GM18499 (cell line): Measurements from ENCODE around the gene LHFPL6.

ENCODE experiments used
- ATAC-seq: cut with Tn5 transposase; IDR thresholded peaks from one replicate; pipeline ENCODE4 v1.9.1; 2021; ENCODE audit warnings: moderate number of reproducible peaks; ENCODE audit not compliant: insufficient read depth, unreplicated experiment

LHFPL6 gene

GRCh38 chr13:39422845-39423565 lies 180.0 kb downstream of the LHFPL6 start:
- ATAC-seq: no peak

- no peak for ATAC-seq
Measured at GRCh38 chr13:39419876-39420275, 183.1 kb downstream of the LHFPL6 start.

GRCh38 chr13:39419068-39419467 lies 183.9 kb downstream of the LHFPL6 start:
- no peak for ATAC-seq

DNA sequence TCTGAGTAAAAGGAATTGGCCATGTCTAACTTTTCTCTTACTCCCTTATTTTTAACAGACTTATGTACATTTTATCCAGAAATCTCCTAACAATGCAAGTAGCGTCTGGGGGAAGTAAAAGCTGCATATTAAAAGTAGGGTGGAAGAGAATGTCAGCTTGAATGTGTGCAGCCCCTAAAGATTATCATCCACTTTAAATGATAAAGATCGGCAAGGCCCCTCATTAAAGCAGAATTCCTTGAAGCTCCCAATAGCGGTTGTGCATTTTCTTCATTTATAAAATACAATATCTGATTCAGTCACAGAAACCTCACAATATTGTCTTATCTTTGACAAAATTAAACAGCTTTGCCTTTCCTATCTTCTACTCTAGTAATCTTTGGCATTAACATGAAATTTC lies 184.6 kb downstream of the LHFPL6 start:
- ATAC-seq: no peak

DNA sequence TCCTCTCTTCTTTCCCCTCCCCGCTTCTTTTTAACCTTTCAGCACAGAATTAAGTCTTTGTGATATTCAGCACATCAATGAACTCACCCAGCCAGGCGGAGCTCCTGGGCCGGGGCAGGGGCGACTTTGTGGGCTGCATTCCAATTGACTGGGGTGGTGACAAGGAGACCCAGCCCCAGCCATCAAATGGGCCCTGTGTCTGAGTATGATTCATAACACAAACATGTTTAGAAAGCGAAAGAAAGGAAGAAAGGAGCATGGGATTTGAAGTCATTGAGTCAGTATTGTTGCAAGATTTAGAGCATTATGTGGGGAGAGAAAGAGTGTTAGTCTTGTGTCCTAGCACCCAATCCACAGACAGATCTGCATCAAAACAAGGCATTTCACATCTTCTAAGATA lies 185.3 kb downstream of the LHFPL6 start:
- no peak for ATAC-seq

- no peak for ATAC-seq
Measured at GRCh38 chr13:39417131-39417530, 185.9 kb downstream of the LHFPL6 start.

DNA sequence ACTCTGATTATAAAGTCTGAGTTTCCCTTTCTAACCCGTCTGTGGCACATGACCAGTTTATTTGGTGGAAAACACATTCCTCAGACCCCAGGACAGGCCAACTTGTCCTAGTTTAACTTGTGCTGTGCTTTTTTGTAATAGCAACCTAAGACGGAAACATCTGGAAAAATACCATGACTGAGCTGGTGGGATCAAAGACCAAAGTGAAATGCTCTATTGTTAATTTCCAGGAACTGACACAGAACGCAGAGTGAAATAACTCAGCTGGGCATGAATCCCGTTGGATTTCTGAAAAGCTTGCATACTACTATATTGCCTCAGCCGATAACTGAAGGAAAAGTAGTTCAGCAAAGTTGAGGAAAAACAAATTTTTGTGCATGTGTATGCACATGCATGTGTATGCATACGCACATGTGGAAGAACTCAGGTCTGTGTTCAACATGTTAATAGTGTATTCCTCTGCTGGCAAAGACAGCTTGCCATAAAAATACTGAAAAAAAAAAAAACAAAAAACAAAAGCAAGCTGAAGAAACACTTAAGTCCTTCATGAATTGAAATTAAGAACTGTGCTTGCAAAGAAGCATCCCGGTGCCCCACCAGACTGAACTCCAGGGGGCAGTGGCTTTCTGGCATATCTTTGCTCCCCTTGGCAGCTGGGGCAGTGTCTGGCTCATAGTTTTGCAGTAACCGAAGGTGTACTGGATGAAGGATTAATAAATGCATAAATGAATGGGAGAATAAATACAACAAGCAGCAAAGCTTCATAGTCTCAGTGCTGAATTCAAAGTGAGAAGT lies 187.8 kb downstream of the LHFPL6 start:
- ATAC-seq: no peak

- ATAC-seq: no peak
Measured at GRCh38 chr13:39414339-39414738, 188.7 kb downstream of the LHFPL6 start.

DNA sequence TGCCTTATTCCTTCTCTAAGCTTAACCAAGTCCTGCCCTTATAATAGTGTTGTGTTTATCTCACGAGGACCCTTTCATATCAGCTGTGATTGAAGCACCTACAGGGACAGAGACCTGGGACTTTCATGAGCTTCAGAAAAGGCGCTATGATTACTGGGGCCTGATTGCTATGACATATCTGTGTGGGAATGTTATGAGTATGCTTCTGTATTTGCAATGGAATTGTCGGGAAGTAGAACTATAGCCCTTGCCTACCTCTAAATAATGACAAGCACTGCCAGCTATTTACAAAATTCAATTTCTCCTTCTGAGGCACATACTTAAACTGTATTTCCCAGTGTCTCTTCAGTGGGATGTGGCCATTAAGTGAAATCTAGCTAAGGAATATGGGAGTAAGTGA lies 191.5 kb downstream of the LHFPL6 start:
- ATAC-seq: no peak

GRCh38 chr13:39410964-39411363 lies 192.0 kb downstream of the LHFPL6 start:
- no peak for ATAC-seq

DNA sequence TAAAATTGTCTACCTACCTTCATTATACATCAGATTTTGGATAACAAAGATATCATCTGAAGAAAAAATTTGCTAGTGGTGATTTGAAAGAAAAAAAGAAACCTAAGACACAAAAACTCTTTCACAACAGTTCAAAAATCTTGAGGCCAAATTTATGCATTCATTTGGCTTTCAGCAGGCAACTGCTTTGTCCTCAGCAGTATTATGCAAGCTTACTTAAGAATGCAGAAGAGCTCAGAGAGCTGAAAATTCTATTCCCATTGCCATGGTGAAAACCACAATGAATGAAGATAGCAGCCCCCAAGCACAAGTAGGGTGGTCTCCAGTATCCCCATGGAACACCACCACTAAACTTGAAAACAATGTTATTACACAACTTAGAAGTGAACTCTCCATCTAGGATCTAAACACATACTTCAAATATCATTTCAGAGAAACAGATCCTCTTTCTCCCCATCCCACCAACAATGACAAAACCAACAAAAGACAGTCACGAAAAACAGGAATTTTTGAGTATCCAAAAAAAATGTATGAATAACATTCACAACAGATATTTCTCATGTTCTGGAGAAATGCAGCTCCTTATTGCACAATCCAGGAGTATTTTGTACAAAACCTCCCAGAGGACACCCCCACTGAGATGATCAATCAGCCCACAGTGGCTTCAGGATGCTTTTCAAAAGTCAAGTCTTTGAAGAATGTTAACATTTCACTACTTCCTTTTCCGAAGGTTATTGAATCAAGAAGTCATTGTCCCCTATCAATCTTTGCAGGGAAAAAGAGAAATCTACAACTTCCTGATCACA lies 192.7 kb downstream of the LHFPL6 start:
- no peak for ATAC-seq

- no peak for ATAC-seq
Measured at GRCh38 chr13:39408512-39408911, 194.5 kb downstream of the LHFPL6 start.

- ATAC-seq: no peak
Measured at GRCh38 chr13:39407786-39408185, 195.2 kb downstream of the LHFPL6 start.

DNA sequence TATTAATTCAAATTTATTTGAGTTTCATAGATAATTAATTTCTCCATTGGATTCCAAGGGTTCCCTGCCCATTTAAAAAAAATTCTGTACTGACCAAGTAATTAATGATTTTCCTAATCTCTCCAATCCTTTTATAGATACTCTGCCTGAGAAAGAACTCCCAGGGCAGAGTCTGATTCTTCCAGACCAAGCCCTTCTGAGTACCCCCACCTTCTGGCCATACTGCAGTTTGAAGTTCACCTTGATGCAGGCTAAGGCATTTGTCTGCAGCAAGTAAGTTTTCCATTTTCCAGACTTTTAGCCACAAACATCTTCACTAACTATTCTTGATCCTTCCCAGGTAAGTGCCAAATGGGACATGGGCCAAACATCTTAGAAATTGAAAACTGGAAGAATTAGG lies 195.9 kb downstream of the LHFPL6 start:
- no peak for ATAC-seq

- ATAC-seq: peak; percentile 68
Measured at GRCh38 chr13:39406688-39407087, 196.3 kb downstream of the LHFPL6 start.

GRCh38 chr13:39405596-39406205 lies 197.3 kb downstream of the LHFPL6 start:
- ATAC-seq: no peak

- ATAC-seq: no peak
Measured at GRCh38 chr13:39405107-39405506, 197.9 kb downstream of the LHFPL6 start.

- ATAC-seq: no peak
Measured at GRCh38 chr13:39403106-39403505, 199.9 kb downstream of the LHFPL6 start.

DNA sequence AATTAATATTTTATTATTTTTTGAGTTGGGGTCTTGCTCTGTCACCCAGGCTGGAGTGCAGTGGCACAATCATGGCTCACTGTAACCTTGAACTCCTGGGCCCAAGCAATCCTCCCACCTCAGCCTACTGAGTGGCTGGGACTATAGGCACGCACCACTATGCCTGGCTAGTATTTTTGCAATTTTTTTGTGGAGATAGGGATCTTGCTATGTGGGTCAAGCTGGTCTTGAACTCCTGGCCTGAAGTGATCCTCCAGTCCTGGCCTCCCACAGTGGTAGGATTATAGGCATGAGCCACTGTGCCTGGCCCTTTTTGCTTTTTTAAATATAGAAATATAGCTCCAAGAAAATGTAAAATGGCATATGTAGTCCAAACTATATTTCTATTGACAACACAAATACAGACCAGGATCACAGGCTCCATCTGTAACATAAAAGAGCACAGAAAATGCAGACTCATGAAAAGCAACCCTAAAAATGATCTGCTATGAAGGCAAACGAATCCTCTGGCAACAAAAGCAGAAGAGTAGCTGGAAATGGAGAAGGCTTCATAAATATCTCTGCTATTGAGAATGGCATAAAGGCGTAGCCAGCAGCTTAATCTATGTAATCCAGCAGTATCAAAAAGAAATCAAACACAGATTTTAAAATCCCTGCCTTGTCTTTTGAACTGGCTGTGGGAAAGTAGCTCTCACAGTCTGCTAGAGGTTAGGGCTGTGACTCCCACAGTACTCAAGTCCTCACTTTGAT lies 200.6 kb downstream of the LHFPL6 start:
- no peak for ATAC-seq

- ATAC-seq: no peak
Measured at GRCh38 chr13:39401756-39402155, 201.2 kb downstream of the LHFPL6 start.
